Heart left ventricle (tissue), 16 donors: ENCODE data around the gene NCOA3. TPM values are rescaled to one million over a fixed set of nuclear protein-coding genes. Genes with fewer than 3 reads are reported as not detected.

ENCODE experiments used
- ATAC-seq, 4 donors: fragments of 200-7000 bp; cut with Tn5 transposase; one replicate each; pipeline ENCODE4 v1.9.1; 2020 to 2022; ENCODE audit warnings: moderate library complexity in 4 of 4, mild to moderate bottlenecking in 3 of 4, moderate number of reproducible peaks in 1 of 4
- DNase-seq, 5 donors: peaks; one replicate each; pipeline ENCODE4 v3.0.0-alpha.2; 2020
- H3K27ac ChIP-seq, 12 donors: fragments of 200-600 bp; sonication (generic) in 4 of 12; one replicate each; pipeline versions ENCODE4 v1.5.0 to v1.8.0; 2016 to 2022; ENCODE audit warnings: mild to moderate bottlenecking in 2 of 12
- H3K27me3 ChIP-seq, 9 donors: fragments of 200-600 bp; sonication (generic) in 2 of 9; one replicate each; pipeline versions ENCODE4 v1.5.1 to v1.8.0; 2016 to 2022; ENCODE audit warnings: mild to moderate bottlenecking in 3 of 9
- H3K36me3 ChIP-seq, 9 donors: fragments of 200-600 bp; sonication (generic) in 2 of 9; one replicate each; pipeline versions ENCODE4 v1.5.0 to v1.8.0; 2018 to 2022; ENCODE audit warnings: mild to moderate bottlenecking in 2 of 9
- H3K4me1 ChIP-seq, 12 donors: fragments of 200-600 bp; sonication (generic) in 4 of 12; one replicate each; pipeline versions ENCODE4 v1.5.0 to v1.8.0; 2016 to 2022; ENCODE audit warnings: mild to moderate bottlenecking in 3 of 12
- H3K4me3 ChIP-seq, 12 donors: fragments of 200-600 bp; sonication (generic) in 4 of 12; one replicate each; pipeline versions ENCODE4 v1.5.0 to v1.8.0; 2017 to 2022; ENCODE audit warnings: mild to moderate bottlenecking in 9 of 12, moderate library complexity in 4 of 12
- H3K9me3 ChIP-seq, 12 donors: fragments of 200-600 bp; sonication (generic) in 4 of 12; one replicate each; pipeline versions ENCODE4 v1.5.0 to v1.8.0; 2016 to 2022; ENCODE audit warnings: mild to moderate bottlenecking in 1 of 12
- POLR2A ChIP-seq, 2 donors: fragments of 450-650 bp; IDR thresholded peaks; one replicate each; pipeline ENCODE4 v1.6.1; 2017; ENCODE audit warnings: antibody characterized with exemption in 2 of 2, mild to moderate bottlenecking in 2 of 2, moderate library complexity in 2 of 2
- WGBS, 4 donors: extraction: QIAGEN DNeasy Blood & Tissue Kit in 2 of 4; methylation state at CpG; one replicate each; pipeline versions ENCODE4 v1.1.5 to v1.1.7; 2013 to 2018; 5-methylcytosine and 5-hydroxymethylcytosine counted together
- intact Hi-C, 10 donors: fragments of 100-400 bp; cut with DNase I; formaldehyde crosslinking; loops; one replicate each; pipeline versions ENCODE4 v1.11.1 to v1.14.2; 2022
- polyA plus RNA-seq, 2 donors: library from polyadenylated mRNA; stranded (reverse); fragments of 200-250 nt; gene quantifications; one replicate each; pipeline ENCODE4 v1.2.3, GENCODE V29; 2013
- total RNA-seq, 9 donors: library from RNA; depleted of rRNA in 2 of 9; stranded (reverse); fragments of >200 nt in 2 of 9; fragmentation: NEBNext Ultra II Directional in 3 of 9; extraction: Animal tissue kit (Norgen Biotek cat#: 25700) in 3 of 9; gene quantifications; one replicate each; pipeline versions ENCODE4 v1.1.0 to v1.2.4, GENCODE V29; 2016 to 2023
- TF ChIP-seq, protein P1 (sequence below), 12 donors: fragments of 200-600 bp; sonication (generic) in 4 of 12; IDR thresholded peaks; one replicate each; pipeline versions ENCODE4 v1.5.0 to v1.8.0; 2018 to 2022; ENCODE audit warnings: antibody characterized with exemption in 12 of 12, mild to moderate bottlenecking in 5 of 12
- donor health status: ischemic (EF 13 %, LVEDD 7.1; RV severe dilation, severe dysfunction).
- donor health status: healthy with polysubstance abuse.
- donor health status: DM: no; HTN: yes; CAD: no.
- donor health status: DM: no; HTN: no; CAD: no.
- donor health status: ischemic (EF 25% LVEDD 6.9; RV normal size, moderate dysfunction).
- donor health status: ischemic (EF 25% LVEDD 5.7; RV mildly dilated, moderate dysfunction).
- donor health status: healthy.
- donor health status: DM: yes; HTN: yes; CAD: no.
- donor health status: ischemic (EF 35%, LVEDD 5.7; RV mildly dilated, moderate dysfunction).
- donor health status: nonischemic (EF 11% LVEDD 7.7; RV severe dilation, severe dysfunction).
- donor health status: DM: yes; HTN: yes; CAD: no.
- donor health status: PGD.
- donor health status: ischemic (EF 29% LVEDD 5.4; RV normal size, mild dysfunction).
- donor health status: nonischemic (EF 23%, LVEDD 6.1; RV moderate dilation, normal function).

NCOA3 gene
- total and polyA plus RNA-seq, 11 donors: 6.7 to 39.3 (median 25.3) TPM

DNA sequence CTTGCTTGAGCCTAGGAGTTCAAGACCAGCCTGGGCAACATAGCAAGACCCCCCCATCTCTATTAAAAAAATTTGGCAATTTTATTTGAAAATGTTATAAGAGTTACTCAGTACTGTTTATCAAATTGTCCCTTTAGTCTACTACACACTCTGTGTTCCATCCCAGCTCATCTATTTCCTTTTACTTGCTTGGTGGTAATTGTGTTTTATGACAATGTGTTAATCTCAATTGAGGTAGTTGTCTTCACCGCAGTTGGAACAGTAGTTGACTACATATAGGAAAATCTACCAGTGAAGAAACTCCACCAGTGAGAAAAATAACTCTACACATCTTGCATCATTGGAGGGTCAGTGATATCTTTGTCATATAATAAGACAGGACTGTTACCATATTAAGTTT lies 8.0 kb downstream of the NCOA3 start:
- DNase-seq (no peak), ATAC-seq (no peak)
- Histone ChIP-seq H3K4me1 (peaks cover 0 to 48% (median 17%) of the 10 kb centered on the region in 12 donors), H3K36me3 (no peaks in the 10 kb centered on the region), H3K9me3 (no peaks in the 10 kb centered on the region), H3K27me3 (no peaks in the 10 kb centered on the region), H3K4me3 (no peak overlapping the region), H3K27ac (no peak overlapping the region)
- TF ChIP-seq, protein P1, sequence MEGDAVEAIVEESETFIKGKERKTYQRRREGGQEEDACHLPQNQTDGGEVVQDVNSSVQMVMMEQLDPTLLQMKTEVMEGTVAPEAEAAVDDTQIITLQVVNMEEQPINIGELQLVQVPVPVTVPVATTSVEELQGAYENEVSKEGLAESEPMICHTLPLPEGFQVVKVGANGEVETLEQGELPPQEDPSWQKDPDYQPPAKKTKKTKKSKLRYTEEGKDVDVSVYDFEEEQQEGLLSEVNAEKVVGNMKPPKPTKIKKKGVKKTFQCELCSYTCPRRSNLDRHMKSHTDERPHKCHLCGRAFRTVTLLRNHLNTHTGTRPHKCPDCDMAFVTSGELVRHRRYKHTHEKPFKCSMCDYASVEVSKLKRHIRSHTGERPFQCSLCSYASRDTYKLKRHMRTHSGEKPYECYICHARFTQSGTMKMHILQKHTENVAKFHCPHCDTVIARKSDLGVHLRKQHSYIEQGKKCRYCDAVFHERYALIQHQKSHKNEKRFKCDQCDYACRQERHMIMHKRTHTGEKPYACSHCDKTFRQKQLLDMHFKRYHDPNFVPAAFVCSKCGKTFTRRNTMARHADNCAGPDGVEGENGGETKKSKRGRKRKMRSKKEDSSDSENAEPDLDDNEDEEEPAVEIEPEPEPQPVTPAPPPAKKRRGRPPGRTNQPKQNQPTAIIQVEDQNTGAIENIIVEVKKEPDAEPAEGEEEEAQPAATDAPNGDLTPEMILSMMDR (IDR thresholded peaks at IDR 0.05): no peak
- TF ChIP-seq POLR2A (IDR thresholded peaks at IDR 0.05): no peak
- intact Hi-C loops: loop anchor here in 8 of 10 donors (5.0 to 10.0 kb wide), 9 partner anchors 38 to 315 kb away; no protein-coding TSS in a partner anchor
- WGBS, 4 donors: 91 to 99% (median 94%) methylated on average over 1 of the region's 1 CpG

DNA sequence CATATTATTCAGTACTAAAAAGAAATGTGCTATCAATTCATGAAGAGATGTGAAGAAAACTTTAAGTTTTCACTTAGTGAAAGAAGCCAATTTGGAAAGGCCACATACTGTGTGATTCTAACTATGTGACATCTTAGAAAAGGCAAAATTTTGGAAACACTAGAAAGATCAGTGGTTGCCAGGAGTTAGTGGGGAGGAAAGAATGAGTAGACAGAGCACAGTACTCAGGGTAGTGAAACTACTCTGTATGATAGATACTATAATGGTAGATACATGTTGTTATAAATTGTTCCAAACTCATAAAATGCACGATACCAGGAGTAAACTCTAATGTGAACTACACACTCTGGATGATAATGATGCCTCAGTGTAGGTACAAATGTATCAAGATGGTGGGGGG lies 14.2 kb downstream of the NCOA3 start:
- ATAC-seq (no peak), DNase-seq (no peak)
- intact Hi-C loops: no loop called here
- H3K27me3 ChIP-seq: no peaks in the 10 kb centered on the region
- peaks cover 0 to 5% (median under 1%) of the 10 kb centered on the region in 12 donors for H3K9me3 ChIP-seq
- peaks cover 0 to 12% (median 0%) of the 10 kb centered on the region in 12 donors for H3K4me1 ChIP-seq
- TF ChIP-seq, protein P1 (IDR thresholded peaks at IDR 0.05): no peak
- no peak for TF ChIP-seq POLR2A (IDR thresholded peaks at IDR 0.05)
- H3K4me3 ChIP-seq: no peak overlapping the region
- H3K36me3 ChIP-seq: peaks cover 0 to 24% (median 0%) of the 10 kb centered on the region in 9 donors
- WGBS, 4 donors: 94 to 98% (median 97%) methylated on average over 1 of the region's 1 CpG
- H3K27ac ChIP-seq: no peak overlapping the region

DNA sequence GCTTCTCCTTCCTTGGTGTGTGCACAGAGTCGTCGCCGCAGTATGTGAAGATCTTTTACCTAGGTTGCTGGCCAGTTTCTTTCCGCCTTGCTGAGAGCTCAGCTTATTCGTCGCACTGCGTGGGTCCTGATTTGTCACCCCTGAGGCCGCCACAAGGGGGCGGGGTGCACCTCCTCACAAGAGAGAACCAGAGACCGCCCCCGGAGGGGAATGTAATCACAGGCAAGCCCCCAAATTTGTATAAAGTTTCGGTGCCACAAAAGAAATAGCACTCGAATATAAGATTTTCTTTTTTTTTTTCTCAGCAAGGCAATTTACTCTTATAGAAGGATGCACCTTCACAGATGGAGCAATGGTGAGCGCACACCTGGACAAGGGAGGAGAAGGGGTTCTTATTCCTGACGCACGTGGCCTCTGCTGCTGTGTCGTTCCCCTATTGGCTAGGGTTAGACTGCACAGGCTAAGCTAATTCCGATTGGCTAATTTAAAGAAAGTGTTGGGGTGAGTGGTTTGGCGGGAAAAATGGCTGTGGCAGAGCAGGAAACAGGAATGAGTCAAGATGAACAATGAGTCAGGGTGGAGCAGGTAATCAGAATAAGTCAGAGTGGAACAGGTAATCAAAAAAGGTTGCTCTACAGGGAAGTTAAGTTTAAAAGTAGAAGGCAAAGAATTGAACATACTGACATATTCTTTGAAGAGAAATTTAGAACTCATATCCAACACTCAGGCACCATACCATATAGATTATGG lies 19.5 kb downstream of the NCOA3 start:
- Histone ChIP-seq H3K4me3 (no peak overlapping the region), H3K4me1 (peaks cover 3 to 28% (median 17%) of the 10 kb centered on the region in 12 donors), H3K9me3 (peaks cover 0 to 14% (median 7%) of the 10 kb centered on the region in 12 donors), H3K27me3 (no peaks in the 10 kb centered on the region), H3K27ac (no peak overlapping the region), H3K36me3 (peaks cover 0 to 31% (median 0%) of the 10 kb centered on the region in 9 donors)
- no peak for TF ChIP-seq POLR2A (IDR thresholded peaks at IDR 0.05)
- TF ChIP-seq, protein P1 (IDR thresholded peaks at IDR 0.05): peak in 4 of 12 donors; percentile 11 to 27 (median 18)
- intact Hi-C loops: no loop called here
- 96 to 98% (median 97%) methylated on average over 19 of the region's 19 CpGs for WGBS, 4 donors
- no peak for ATAC-seq
- DNase-seq: no peak

DNA sequence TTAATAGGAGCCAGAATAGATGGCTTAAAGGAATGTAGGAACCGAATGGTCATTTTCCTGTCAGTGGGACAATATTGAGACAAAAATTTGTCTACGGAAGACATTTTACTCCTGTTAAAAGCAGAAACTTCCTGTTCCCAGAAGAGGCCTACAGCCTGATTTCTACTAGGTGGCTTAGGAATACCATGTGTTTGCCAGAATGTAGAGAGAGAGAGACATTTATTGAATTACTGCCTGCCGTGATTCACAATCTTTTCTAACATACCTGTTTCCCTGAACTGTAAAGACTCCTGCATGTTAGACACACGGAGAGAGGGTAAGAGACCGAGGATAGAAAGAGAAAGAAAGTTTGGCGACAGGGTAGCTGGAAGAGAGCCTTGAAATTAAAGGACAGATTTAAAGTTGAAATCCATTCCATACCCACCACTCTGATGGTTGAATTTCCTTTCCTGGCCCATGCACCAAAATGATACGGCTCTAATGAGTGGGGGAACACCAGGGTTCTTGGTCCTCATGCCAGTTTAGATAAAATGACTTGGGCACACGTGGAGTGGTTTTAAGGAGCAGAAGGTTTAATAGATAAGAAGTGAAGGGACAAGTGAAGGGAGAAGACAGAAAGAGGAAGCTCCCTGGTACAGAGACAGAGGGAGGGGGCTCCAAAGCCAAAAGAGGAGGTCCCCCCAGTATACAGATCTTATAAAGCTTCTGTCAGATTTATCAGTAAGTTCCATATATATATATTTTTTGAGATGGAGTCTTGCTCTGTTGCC lies 22.5 kb downstream of the NCOA3 start:
- WGBS, 4 donors: 34 to 44% (median 40%) methylated on average over 8 of the region's 8 CpGs
- H3K27me3 ChIP-seq: no peaks in the 10 kb centered on the region
- H3K36me3 ChIP-seq: peaks cover 0 to 18% (median 0%) of the 10 kb centered on the region in 9 donors
- peaks cover 0 to 24% (median 12%) of the 10 kb centered on the region in 12 donors for H3K9me3 ChIP-seq
- no peak for DNase-seq
- ATAC-seq: peak in 1 of 4 donors; percentile 30
- no peak for TF ChIP-seq POLR2A (IDR thresholded peaks at IDR 0.05)
- TF ChIP-seq, protein P1 (IDR thresholded peaks at IDR 0.05): no peak
- intact Hi-C loops: no loop called here
- H3K4me1 ChIP-seq: peaks cover 3 to 32% (median 16%) of the 10 kb centered on the region in 12 donors
- no peak overlapping the region for H3K4me3 ChIP-seq
- peak overlapping the region in 5 of 12 donors; percentile 1 to 77 (median 15) for H3K27ac ChIP-seq
